ENCODE data around the gene TTC34. TPM values are rescaled to one million over a fixed set of nuclear protein-coding genes. Genes with fewer than 3 reads are reported as not detected.

The TTC34 gene
- total and polyA plus RNA-seq, 9 of the 15 experiments (the other 6 are each of a cell fraction or from before 2014, with no cell fraction given): 0.03 to 0.38 (median 0.05) TPM; not detected in 2

DNA sequence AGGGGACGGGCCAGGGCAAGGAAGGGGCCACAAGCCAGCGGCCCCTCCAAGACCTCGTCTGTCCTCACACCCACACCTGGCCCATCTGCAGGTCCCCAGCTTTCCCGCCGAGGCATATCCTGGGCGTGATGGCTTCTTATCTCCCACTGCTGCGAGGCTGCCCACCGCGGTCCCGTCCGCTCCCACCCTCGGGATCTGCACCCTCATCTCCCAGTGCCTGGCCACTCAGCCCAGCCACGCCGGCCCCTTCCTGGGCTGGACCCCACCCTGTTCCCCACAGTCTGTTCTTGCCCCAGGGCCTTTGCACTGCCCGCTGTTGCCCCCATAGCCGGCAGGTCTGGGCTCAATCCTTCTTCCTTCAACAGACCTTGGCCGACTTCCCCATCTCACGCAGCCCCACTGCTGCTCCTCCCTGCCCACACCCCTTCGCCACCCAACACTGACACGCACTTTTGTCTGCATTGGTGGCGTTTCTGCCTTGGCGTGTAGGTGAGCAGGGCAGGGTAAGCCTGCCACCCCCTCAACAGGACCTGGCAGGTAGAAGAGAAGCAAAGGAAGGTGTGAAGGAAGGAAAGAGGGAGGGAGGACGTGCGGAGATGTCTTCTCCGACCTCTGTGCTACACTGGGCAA, 4.4 kb upstream of the TTC34 start:
- peaks cover 0 to 43% of the 10 kb centered on the region in 2 experiments; a peak in 3 of 5 replicates for H3K27me3 ChIP-seq (ENCODE audit: control insufficient read depth in 2 of 2, insufficient read depth in 2 of 2, low read length in 2 of 2)
- intact Hi-C loops (cut with micrococcal nuclease) (no loop called here), in situ Hi-C loops (cut with MboI) (no loop called here)
- under 1% methylated on average over 25 of the region's 25 CpGs for whole genome bisulfite sequencing (ENCODE audit: insufficient coverage, low coverage, missing lambda C conversion rate)
- no peak overlapping the region for H3K4me2 ChIP-seq (ENCODE audit: insufficient read depth, low read length)
- peaks cover 0 to 23% of the 10 kb centered on the region in 2 experiments; a peak in 1 of 5 replicates for H3K4me1 ChIP-seq (replicated peaks in 1 of 2; ENCODE audit: control insufficient read depth in 2 of 2, insufficient read depth in 2 of 2, low read length in 2 of 2)
- H4K20me1 ChIP-seq (replicated peaks; ENCODE audit: control insufficient read depth, insufficient read depth, low read length): no peaks in the 10 kb centered on the region; the same call in 1 of the 2 replicates
- no peaks in the 10 kb centered on the region for H3K36me3 ChIP-seq (ENCODE audit: control insufficient read depth, insufficient read depth, low read length)
- FAIRE-seq: no peak
- TF ChIP-seq SMC3 (conservative IDR thresholded peaks at IDR 0.05; ENCODE audit: insufficient read depth, low read depth, low read length): no peak
- TF ChIP-seq BHLHE40 (IDR thresholded peaks at IDR 0.05; ENCODE audit: low read length): no peak
- no peak for TF ChIP-seq SRF (CRISPR knock-in tag; IDR thresholded peaks at IDR 0.05)
- no peak for TF ChIP-seq POLR2B (IDR thresholded peaks at IDR 0.05; ENCODE audit: low read depth, partially characterized antibody)
- H3K4me3 ChIP-seq: no peak overlapping the region
- BruUV-seq (replicated peaks): no TSS peak
- H3K9me3 ChIP-seq (replicated peaks; ENCODE audit: control insufficient read depth, insufficient read depth, low read depth, low read length): no peaks in the 10 kb centered on the region
- ChIA-PET POLR2A (interaction anchor here (1.2 kb wide), 1 partner anchor 9 kb away, joined by 3 read pairs; no protein-coding TSS in a partner anchor), CTCF (ENCODE audit: low intra/inter-chr PET ratio) (no interaction called here)
- no peak overlapping the region for H3K9ac ChIP-seq (ENCODE audit: insufficient read depth in 1 of 2, low read depth in 2 of 2, low read length in 2 of 2)
- no peaks in the 10 kb centered on the region for H3K9me1 ChIP-seq (ENCODE audit: control insufficient read depth, insufficient read depth, low read length)
- ATAC-seq: no peak
- no peak overlapping the region for H3K27ac ChIP-seq (ENCODE audit: extremely low read depth, low read depth, low read length)
- no peaks in the 10 kb centered on the region for H3K79me2 ChIP-seq (ENCODE audit: control insufficient read depth, insufficient read depth, low read length)
- DNase-seq (ENCODE audit: extremely low read depth in 1 of 4, low spot score in 3 of 4): no peak
- no peak overlapping the region for H2AFZ ChIP-seq (ENCODE audit: low read depth, low read length)
